OCI-LY3 (cell line): ENCODE results near the gene LGALS3.

Experiments used
- H2AFZ ChIP-seq: fragments of 200-600, 300-600 bp; shearing (Covaris generic); 2 replicates; pipeline ENCODE4 v1.6.0; 2014; ENCODE audit warnings: antibody characterized with exemption, low read depth, low read length
- H3K27ac ChIP-seq: fragments of 200-600, 300-600 bp; sonication (generic); 2 replicates; pipeline ENCODE4 v1.5.1; 2014; ENCODE audit warnings: mild to moderate bottlenecking, low read length, moderate library complexity, mixed read lengths
- H3K27me3 ChIP-seq: fragments of 200-600, 300-600 bp; sonication (generic); 2 replicates; pipeline ENCODE4 v1.6.1; 2014; ENCODE audit warnings: low read depth, low read length, mixed read lengths
- H3K36me3 ChIP-seq: fragments of 200-600, 300-600 bp; sonication (generic); replicated peaks from 2 replicates; pipeline ENCODE3; 2014; ENCODE audit warnings: low read depth, low read length, mixed read lengths
- H3K4me1 ChIP-seq: fragments of 300-600, 200-600 bp; sonication (generic); 2 replicates; pipeline ENCODE4 v1.6.1; 2014; ENCODE audit warnings: low read length, mixed read lengths
- H3K4me2 ChIP-seq: fragments of 200-600, 300-600 bp; sonication (generic); 2 replicates; pipeline ENCODE4 v1.6.1; 2014; ENCODE audit warnings: low read length, mixed read lengths
- H3K4me3 ChIP-seq: fragments of 300-600, 200-600 bp; sonication (generic); 2 replicates; pipeline ENCODE4 v1.5.1; 2014; ENCODE audit warnings: antibody characterized with exemption, mild to moderate bottlenecking, low read length, moderate library complexity
- H3K79me2 ChIP-seq: fragments of 300-600, 200-600 bp; shearing (Covaris generic); 2 replicates; pipeline ENCODE4 v1.6.1; 2014; ENCODE audit warnings: mild to moderate bottlenecking, low read length, mixed read lengths
- H3K9ac ChIP-seq: fragments of 300-600, 200-600 bp; shearing (Covaris generic); 2 replicates; pipeline ENCODE4 v1.6.0; 2014; ENCODE audit warnings: mild to moderate bottlenecking, low read length, moderate library complexity
- H3K9me3 ChIP-seq: fragments of 200-600, 300-600 bp; shearing (Covaris generic); 2 replicates; pipeline ENCODE4 v1.6.1; 2014; ENCODE audit warnings: low read length, mixed read lengths; ENCODE audit not compliant: insufficient read depth
- H4K20me1 ChIP-seq: fragments of 200-600, 300-600 bp; sonication (generic); 2 replicates; pipeline ENCODE4 v1.6.1; 2016; ENCODE audit warnings: low read length, mixed read lengths; ENCODE audit not compliant: insufficient read depth
- CTCF ChIP-seq: fragments of 200-600, 300-600 bp; sonication (generic); IDR thresholded peaks from 2 replicates; pipeline ENCODE4 v1.5.1; 2014; ENCODE audit warnings: antibody characterized with exemption, low read length, low read depth
- EZH2phosphoT487 ChIP-seq: fragments of 200-600 bp; shearing (Covaris generic); IDR thresholded peaks from 2 replicates; pipeline ENCODE4 v1.6.1; 2018; ENCODE audit warnings: antibody characterized with exemption, mixed run types, low read depth

Gene LGALS3

GRCh38 chr14:55126034-55126433, 3.0 kb upstream of the LGALS3 start:
- Histone ChIP-seq H3K4me2 (no peak overlapping the region), H3K4me3 (no peak overlapping the region), H3K4me1 (peaks cover 25% of the 10 kb centered on the region), H3K36me3 (peaks cover 4% of the 10 kb centered on the region), H3K9me3 (no peaks in the 10 kb centered on the region), H3K27ac (no peak overlapping the region), H3K9ac (no peak overlapping the region), H3K79me2 (peaks cover 13% of the 10 kb centered on the region), H4K20me1 (peaks cover under 1% of the 10 kb centered on the region; the same call in 1 of the 2 replicates), H2AFZ (no peak overlapping the region), H3K27me3 (0 out of 2 replicates have a peak, but pooled peaks cover 4% of the 10 kb centered on the region)
- TF ChIP-seq EZH2phosphoT487 (no peak), CTCF (no peak)

GRCh38 chr14:55126932-55127459, 2.1 kb upstream of the LGALS3 start:
- H3K4me1 ChIP-seq: peaks cover 35% of the 10 kb centered on the region
- no peak overlapping the region for H3K4me3 ChIP-seq
- H3K79me2 ChIP-seq: peaks cover 23% of the 10 kb centered on the region
- TF ChIP-seq EZH2phosphoT487 (no peak), CTCF (no peak)
- no peak overlapping the region for H3K9ac ChIP-seq
- H3K4me2 ChIP-seq: no peak overlapping the region
- H3K9me3 ChIP-seq: no peaks in the 10 kb centered on the region
- peaks cover 7% of the 10 kb centered on the region; the same call in 1 of the 2 replicates for H4K20me1 ChIP-seq
- 0 out of 2 replicates have a peak, but pooled peaks cover 4% of the 10 kb centered on the region for H3K27me3 ChIP-seq
- peaks cover 14% of the 10 kb centered on the region for H3K36me3 ChIP-seq
- no peak overlapping the region for H2AFZ ChIP-seq
- H3K27ac ChIP-seq: no peak overlapping the region

GRCh38 chr14:55127460-55127951, 1.5 kb upstream of the LGALS3 start:
- peaks cover 18% of the 10 kb centered on the region for H3K36me3 ChIP-seq
- peaks cover 36% of the 10 kb centered on the region for H3K4me1 ChIP-seq
- H4K20me1 ChIP-seq: peaks cover 7% of the 10 kb centered on the region; the same call in 1 of the 2 replicates
- peaks cover 27% of the 10 kb centered on the region for H3K79me2 ChIP-seq
- H3K27me3 ChIP-seq: 0 out of 2 replicates have a peak, but pooled peaks cover 4% of the 10 kb centered on the region
- no peak overlapping the region for H3K9ac ChIP-seq
- no peak overlapping the region for H3K4me2 ChIP-seq
- H2AFZ ChIP-seq: no peak overlapping the region
- no peaks in the 10 kb centered on the region for H3K9me3 ChIP-seq
- TF ChIP-seq EZH2phosphoT487 (no peak), CTCF (no peak)
- no peak overlapping the region for H3K27ac ChIP-seq
- no peak overlapping the region for H3K4me3 ChIP-seq

- H3K27me3 ChIP-seq: 0 out of 2 replicates have a peak, but pooled peaks cover 4% of the 10 kb centered on the region
- peak overlapping the region; percentile 61; the same call in 1 of the 2 replicates for H2AFZ ChIP-seq
- no peaks in the 10 kb centered on the region for H3K9me3 ChIP-seq
- H3K27ac ChIP-seq: peak overlapping the region; percentile 85
- H3K4me1 ChIP-seq: peaks cover 36% of the 10 kb centered on the region
- peaks cover 12% of the 10 kb centered on the region for H4K20me1 ChIP-seq
- H3K9ac ChIP-seq: peak overlapping the region; percentile 94
- H3K36me3 ChIP-seq: peaks cover 23% of the 10 kb centered on the region
- peaks cover 37% of the 10 kb centered on the region for H3K79me2 ChIP-seq
- H3K4me3 ChIP-seq: peak overlapping the region; percentile 81
- TF ChIP-seq CTCF: no peak
- TF ChIP-seq EZH2phosphoT487: no peak
- peak overlapping the region; percentile 74 for H3K4me2 ChIP-seq
These were observed 516 bp upstream of the LGALS3 start for GRCh38 chr14:55128386-55129085.
